ENCODE measurements around the gene IFITM2.
"Not testable (repeated sequence)": the region's sequence is repeated elsewhere in the genome, so short reads cannot be mapped to it uniquely, and the experiment has no call there.

IFITM2 gene

GRCh38 chr11:311013-311748 lies 3.6 kb downstream of the IFITM2 start:
- not testable (repeated sequence) for H3K27me3 Mint-ChIP-seq (ENCODE audit: low read depth, poor library complexity); DNase-seq; H3K9me3 Mint-ChIP-seq; H3K36me3 Mint-ChIP-seq (ENCODE audit: low read depth); H3K27ac Mint-ChIP-seq
- H3K4me3 Mint-ChIP-seq, result peak overlapping the region; percentile 76
- H3K4me1 Mint-ChIP-seq, result peaks cover 74% of the 10 kb centered on the region

- no peak for TF ChIP-seq CTCF (IDR thresholded peaks at IDR 0.05)
- Mint-ChIP-seq H3K4me1 (peaks cover 74% of the 10 kb centered on the region), H3K36me3 (ENCODE audit: low read depth) (peaks cover 7% of the 10 kb centered on the region), H3K27me3 (ENCODE audit: low read depth, poor library complexity) (no peaks in the 10 kb centered on the region), H3K4me3 (peak overlapping the region; percentile 76), H3K9me3 (no peaks in the 10 kb centered on the region), H3K27ac (peak overlapping the region; percentile 96)
- DNase-seq, result no peak
Observed at GRCh38 chr11:312092-312816, 4.6 kb downstream of the IFITM2 start.

- Mint-ChIP-seq H3K27ac (peak overlapping the region; percentile 98), H3K9me3 (no peaks in the 10 kb centered on the region), H3K4me3 (peak overlapping the region; percentile 91), H3K27me3 (ENCODE audit: low read depth, poor library complexity) (no peaks in the 10 kb centered on the region), H3K36me3 (ENCODE audit: low read depth) (peaks cover 7% of the 10 kb centered on the region), H3K4me1 (peaks cover 71% of the 10 kb centered on the region)
- no peak for TF ChIP-seq CTCF (IDR thresholded peaks at IDR 0.05)
- no peak for DNase-seq
Observed at GRCh38 chr11:313304-313786, 5.7 kb downstream of the IFITM2 start.

GRCh38 chr11:313787-314553 lies 6.4 kb downstream of the IFITM2 start, which contains the start of gene IFITM1:
IFITM1 (plus strand) TSS chr11:314040; CDS start chr11:314171, 131 bp downstream.
- Mint-ChIP-seq H3K9me3 (no peaks in the 10 kb centered on the region), H3K4me3 (peak within 1 kb of the TSS; percentile 91), H3K27me3 (ENCODE audit: low read depth, poor library complexity) (no peaks in the 10 kb centered on the region), H3K36me3 (ENCODE audit: low read depth) (peaks cover 7% of the 10 kb centered on the region), H3K4me1 (peaks cover 65% of the 10 kb centered on the region), H3K27ac (peak within 1 kb of the TSS; percentile 98)
- DNase-seq, result no peak
- TF ChIP-seq CTCF (IDR thresholded peaks at IDR 0.05), result no peak

- not testable (repeated sequence) for H3K36me3 Mint-ChIP-seq (ENCODE audit: low read depth); H3K9me3 Mint-ChIP-seq; DNase-seq; H3K27me3 Mint-ChIP-seq (ENCODE audit: low read depth, poor library complexity)
- peaks cover 63% of the 10 kb centered on the region for H3K4me1 Mint-ChIP-seq
- H3K4me3 Mint-ChIP-seq, result peak overlapping the region; percentile 91
- peak overlapping the region; percentile 98 for H3K27ac Mint-ChIP-seq
Observed at GRCh38 chr11:314554-314875, 6.9 kb downstream of the IFITM2 start.

GRCh38 chr11:315051-315481 lies 7.5 kb downstream of the IFITM2 start:
- DNase-seq, result no peak
- Mint-ChIP-seq H3K4me1 (peaks cover 63% of the 10 kb centered on the region), H3K9me3 (no peaks in the 10 kb centered on the region), H3K27me3 (ENCODE audit: low read depth, poor library complexity) (no peaks in the 10 kb centered on the region), H3K4me3 (peak overlapping the region; percentile 91), H3K36me3 (ENCODE audit: low read depth) (peaks cover 7% of the 10 kb centered on the region), H3K27ac (no peak overlapping the region)
- TF ChIP-seq CTCF (IDR thresholded peaks at IDR 0.05), result no peak

Measured in nephron progenitor cell (in vitro differentiated cells).